C4-2B (cell line): ENCODE data around the gene MEGF8.
A peak's percentile ranks its signal among the peaks of the same experiment; 100 is the strongest.

Experiments
- ZFX ChIP-seq: fragments of 450-650 bp; IDR thresholded peaks from 2 replicates; pipeline ENCODE4 v1.6.1; 2017
- TF ChIP-seq, protein P1 (sequence below): fragments of 450-650 bp; conservative IDR thresholded peaks from 2 replicates; pipeline ENCODE4 v1.5.1; 2017; ENCODE audit warnings: mild to moderate bottlenecking

DNA sequence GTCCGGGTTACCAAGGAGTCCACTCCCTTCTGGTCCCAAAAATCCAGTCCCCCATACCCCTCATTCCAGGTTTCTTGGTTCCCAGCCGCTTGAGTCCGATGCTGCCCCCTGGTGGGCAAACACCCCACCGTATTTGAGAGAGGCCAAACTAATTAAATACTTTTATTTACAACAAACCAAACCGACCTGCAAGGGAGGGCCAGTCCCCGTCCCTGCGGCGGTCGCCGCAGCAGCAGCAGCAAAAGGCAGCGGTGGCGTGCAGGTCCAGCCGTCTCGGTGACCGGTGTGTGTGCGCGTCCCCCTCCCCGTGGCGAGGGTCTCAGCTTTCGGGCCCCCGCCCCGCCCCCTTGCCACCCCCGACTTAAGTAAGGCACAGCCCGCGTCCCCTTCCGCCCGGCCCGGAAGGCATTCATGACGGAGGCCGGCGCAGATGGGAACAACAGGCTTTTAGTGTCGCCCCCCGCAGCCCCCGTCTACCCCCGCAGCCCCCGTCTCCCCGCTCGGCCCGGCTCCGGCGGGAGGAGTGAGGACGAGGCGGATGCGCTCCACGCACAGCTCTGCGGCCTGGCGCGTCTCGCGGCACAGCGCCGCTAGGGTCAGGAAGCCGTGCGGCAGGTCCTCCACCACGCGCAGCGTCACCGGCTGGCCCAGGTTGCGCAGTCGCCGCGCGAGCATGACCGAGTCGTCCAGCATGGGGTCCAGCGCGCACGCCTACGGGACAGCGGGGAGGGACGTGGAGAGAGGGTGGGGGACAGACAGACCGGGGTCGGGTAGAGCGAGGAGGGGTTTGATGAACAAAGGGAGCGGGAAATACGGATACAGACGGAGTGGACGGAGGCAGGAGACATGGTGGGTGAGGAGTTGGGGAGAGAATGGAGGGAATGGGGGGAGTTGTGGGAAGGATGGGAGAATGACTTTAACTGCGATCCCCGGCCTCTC is 76.2 kb downstream of the MEGF8 start:
- TF ChIP-seq, protein P1, sequence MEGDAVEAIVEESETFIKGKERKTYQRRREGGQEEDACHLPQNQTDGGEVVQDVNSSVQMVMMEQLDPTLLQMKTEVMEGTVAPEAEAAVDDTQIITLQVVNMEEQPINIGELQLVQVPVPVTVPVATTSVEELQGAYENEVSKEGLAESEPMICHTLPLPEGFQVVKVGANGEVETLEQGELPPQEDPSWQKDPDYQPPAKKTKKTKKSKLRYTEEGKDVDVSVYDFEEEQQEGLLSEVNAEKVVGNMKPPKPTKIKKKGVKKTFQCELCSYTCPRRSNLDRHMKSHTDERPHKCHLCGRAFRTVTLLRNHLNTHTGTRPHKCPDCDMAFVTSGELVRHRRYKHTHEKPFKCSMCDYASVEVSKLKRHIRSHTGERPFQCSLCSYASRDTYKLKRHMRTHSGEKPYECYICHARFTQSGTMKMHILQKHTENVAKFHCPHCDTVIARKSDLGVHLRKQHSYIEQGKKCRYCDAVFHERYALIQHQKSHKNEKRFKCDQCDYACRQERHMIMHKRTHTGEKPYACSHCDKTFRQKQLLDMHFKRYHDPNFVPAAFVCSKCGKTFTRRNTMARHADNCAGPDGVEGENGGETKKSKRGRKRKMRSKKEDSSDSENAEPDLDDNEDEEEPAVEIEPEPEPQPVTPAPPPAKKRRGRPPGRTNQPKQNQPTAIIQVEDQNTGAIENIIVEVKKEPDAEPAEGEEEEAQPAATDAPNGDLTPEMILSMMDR: peak; percentile 71
- peak; percentile 26; the same call in 1 of the 2 replicates for TF ChIP-seq ZFX
